Activated naive CD8-positive, alpha-beta T cell treated with anti-CD3 and anti-CD28 coated beads, Interleukin-2, amount 50 U/mL, for 24 hours (primary cell): ENCODE results near the gene ZNF473.

Experiments used
- ATAC-seq: fragments of 150-1000 bp; cut with Tn5 transposase; one replicate; pipeline ENCODE4 v1.10.0; 2021
- DNase-seq: peaks from one replicate; pipeline ENCODE4 v3.0.0; 2021
- H3K27ac Mint-ChIP-seq: one replicate; pipeline ENCODE4 v1.8.0; 2021; ENCODE audit warnings: mild to moderate bottlenecking, mixed read lengths
- H3K27me3 Mint-ChIP-seq: one replicate; pipeline ENCODE4 v1.8.0; 2021; ENCODE audit warnings: mixed read lengths
- H3K36me3 Mint-ChIP-seq: one replicate; pipeline ENCODE4 v1.8.0; 2021; ENCODE audit warnings: low read depth, mixed read lengths
- H3K4me1 Mint-ChIP-seq: one replicate; pipeline ENCODE4 v1.8.0; 2021; ENCODE audit warnings: mixed read lengths
- H3K4me3 Mint-ChIP-seq: one replicate; pipeline ENCODE4 v1.8.0; 2021; ENCODE audit warnings: mild to moderate bottlenecking, moderate library complexity, mixed read lengths
- H3K9me3 Mint-ChIP-seq: one replicate; pipeline ENCODE4 v1.8.0; 2021; ENCODE audit warnings: mixed read lengths

Gene ZNF473

DNA sequence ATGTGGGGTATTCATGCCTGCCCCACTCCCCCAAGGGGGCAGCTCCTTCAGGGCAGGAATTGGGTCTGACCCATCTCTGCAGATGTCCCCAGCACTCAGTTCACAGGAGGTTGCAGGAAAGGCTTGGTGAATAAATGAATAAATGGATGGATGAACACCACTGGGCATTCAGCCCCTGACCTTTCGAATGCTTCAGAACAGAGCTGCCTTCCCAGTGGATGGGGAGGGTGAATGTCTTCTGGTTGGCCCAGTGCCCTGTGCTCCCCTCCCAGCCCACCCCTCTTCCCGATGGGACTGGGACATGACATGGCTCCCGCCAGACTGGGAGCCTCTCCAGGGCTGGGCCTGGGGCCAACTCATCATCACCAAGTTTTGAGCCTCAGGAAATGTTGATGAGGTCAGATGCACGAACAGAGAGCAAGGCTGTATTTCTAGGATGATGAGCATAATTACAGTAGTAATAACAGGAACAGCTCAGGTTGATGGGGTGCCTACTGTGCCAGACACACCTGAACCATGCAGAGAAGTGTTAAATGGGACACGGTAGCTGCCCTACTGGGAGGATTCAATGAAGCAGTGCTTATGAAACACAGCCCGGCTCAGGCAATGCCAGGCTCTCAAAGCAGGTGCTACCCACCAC is 26.3 kb upstream of the ZNF473 start:
- Mint-ChIP-seq H3K4me1 (peaks cover 36% of the 10 kb centered on the region), H3K27ac (no peak overlapping the region), H3K27me3 (no peaks in the 10 kb centered on the region), H3K4me3 (no peak overlapping the region), H3K36me3 (peaks cover 41% of the 10 kb centered on the region), H3K9me3 (no peaks in the 10 kb centered on the region)
- ATAC-seq: no peak
- DNase-seq: no peak

DNA sequence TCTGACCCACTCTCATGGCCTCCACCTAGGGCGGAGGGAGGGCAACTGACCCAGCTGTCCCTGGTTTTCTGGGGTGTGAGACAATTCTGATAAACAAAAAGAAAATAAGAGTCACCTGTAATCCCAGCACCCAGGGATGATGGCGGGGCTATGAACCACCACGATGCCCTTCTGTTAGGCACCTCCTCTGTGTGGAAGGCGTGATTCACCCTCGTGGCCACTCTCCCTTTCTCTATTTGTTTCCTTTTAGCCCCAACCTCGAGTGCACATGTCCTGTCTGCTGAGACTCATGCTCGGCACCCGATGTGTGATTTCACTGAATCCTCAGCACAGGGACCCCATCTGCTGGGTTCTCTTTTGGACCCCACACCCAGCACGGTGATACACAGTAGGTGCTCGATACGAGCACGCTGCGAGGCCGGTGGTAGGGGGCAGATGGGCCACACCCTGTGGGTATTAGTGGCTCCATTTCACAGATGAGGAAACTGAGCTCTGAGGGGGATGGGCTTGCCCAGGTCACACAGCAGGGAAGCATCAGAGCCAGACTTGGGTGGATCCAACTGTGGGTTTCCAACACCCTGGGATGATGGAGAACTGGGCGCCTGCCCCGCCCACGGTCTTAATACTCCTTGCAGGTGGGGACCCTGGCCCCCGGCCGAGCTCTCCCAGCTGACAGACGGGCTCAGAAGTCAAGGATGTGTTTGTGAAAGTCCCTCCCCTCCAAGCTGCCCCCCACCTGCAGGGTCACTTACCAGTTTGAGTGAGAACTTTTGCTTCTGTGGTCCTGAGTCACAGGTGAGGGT is 25.6 kb upstream of the ZNF473 start:
- DNase-seq (peak; percentile 32), ATAC-seq (peak; percentile 75)
- Mint-ChIP-seq H3K4me3 (no peak overlapping the region), H3K4me1 (peaks cover 43% of the 10 kb centered on the region), H3K36me3 (peaks cover 41% of the 10 kb centered on the region), H3K27ac (peak overlapping the region; percentile 27), H3K27me3 (no peaks in the 10 kb centered on the region), H3K9me3 (no peaks in the 10 kb centered on the region)

GRCh38 chr19:50000841-50001557 is 24.8 kb upstream of the ZNF473 start:
- H3K27ac Mint-ChIP-seq: no peak overlapping the region
- no peaks in the 10 kb centered on the region for H3K27me3 Mint-ChIP-seq
- ATAC-seq (no peak), DNase-seq (no peak)
- H3K36me3 Mint-ChIP-seq: peaks cover 39% of the 10 kb centered on the region
- peaks cover 48% of the 10 kb centered on the region for H3K4me1 Mint-ChIP-seq
- no peak overlapping the region for H3K4me3 Mint-ChIP-seq
- H3K9me3 Mint-ChIP-seq: no peaks in the 10 kb centered on the region

GRCh38 chr19:50001775-50002174 is 24.0 kb upstream of the ZNF473 start:
- Mint-ChIP-seq H3K27me3 (no peaks in the 10 kb centered on the region), H3K4me3 (no peak overlapping the region), H3K27ac (peak overlapping the region; percentile 31), H3K36me3 (peaks cover 42% of the 10 kb centered on the region), H3K9me3 (no peaks in the 10 kb centered on the region), H3K4me1 (peaks cover 48% of the 10 kb centered on the region)
- DNase-seq (no peak), ATAC-seq (no peak)

DNA sequence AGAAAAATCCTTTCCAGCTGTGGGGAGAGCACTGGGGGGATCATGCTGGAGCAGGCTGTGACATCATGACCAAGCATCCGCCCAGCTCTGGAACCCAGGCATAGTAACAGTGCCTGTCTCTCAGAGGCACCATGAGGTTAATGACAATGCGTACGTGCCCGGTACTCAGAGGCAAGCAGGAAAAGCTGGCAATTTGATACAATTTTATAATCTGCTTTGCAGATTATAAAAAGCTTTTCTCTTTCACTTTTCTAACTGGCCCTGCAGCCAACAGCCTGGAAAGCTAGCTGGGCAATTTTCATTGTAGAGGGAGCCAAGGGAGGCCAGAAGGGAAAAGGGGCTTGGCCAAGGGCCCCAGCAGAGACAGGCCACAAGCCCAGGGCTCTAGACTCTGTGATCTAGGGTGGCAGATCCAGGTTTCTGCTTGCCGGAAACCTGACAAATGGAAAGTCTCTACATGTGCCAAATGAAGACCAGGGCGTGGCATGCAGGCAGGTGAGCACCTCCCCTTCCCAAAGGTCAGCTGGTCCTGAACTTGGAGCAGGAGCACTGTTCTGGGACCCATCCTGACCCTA is 23.3 kb upstream of the ZNF473 start:
- no peak overlapping the region for H3K27ac Mint-ChIP-seq
- DNase-seq (no peak), ATAC-seq (no peak)
- H3K27me3 Mint-ChIP-seq: no peaks in the 10 kb centered on the region
- H3K4me1 Mint-ChIP-seq: peaks cover 48% of the 10 kb centered on the region
- H3K36me3 Mint-ChIP-seq: peaks cover 46% of the 10 kb centered on the region
- no peak overlapping the region for H3K4me3 Mint-ChIP-seq
- H3K9me3 Mint-ChIP-seq: no peaks in the 10 kb centered on the region

DNA sequence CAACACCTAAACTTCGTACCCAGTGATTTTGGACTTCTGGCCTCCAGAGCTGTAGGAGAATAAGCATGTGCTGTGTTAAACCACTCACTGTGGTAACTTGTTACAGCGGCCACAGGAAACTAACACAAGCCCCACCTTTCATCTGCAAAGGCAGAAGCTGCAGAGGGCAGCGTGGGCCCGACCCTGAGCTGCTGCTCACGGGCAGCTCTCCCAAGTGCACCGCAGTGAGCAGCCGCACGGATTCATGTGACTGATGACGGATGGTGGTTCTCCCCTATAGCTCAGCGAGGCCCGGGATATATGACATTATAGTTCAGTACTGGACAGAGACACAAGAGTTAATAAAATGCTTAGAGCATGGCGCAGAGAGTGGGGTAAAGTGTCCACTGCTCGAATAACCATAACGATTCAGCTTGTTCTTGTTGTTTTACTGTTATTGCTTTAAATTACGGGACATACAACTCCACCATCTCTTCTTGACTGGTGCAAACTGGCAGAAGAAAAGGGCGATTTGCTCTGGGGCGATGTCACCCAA is 22.5 kb upstream of the ZNF473 start:
- peaks cover 46% of the 10 kb centered on the region for H3K36me3 Mint-ChIP-seq
- H3K27me3 Mint-ChIP-seq: no peaks in the 10 kb centered on the region
- ATAC-seq: no peak
- H3K27ac Mint-ChIP-seq: no peak overlapping the region
- DNase-seq: no peak
- H3K4me1 Mint-ChIP-seq: peaks cover 48% of the 10 kb centered on the region
- no peaks in the 10 kb centered on the region for H3K9me3 Mint-ChIP-seq
- no peak overlapping the region for H3K4me3 Mint-ChIP-seq

GRCh38 chr19:50003810-50004419 is 21.9 kb upstream of the ZNF473 start:
- H3K4me3 Mint-ChIP-seq: peak overlapping the region; percentile 5
- DNase-seq: peak; percentile 47
- H3K4me1 Mint-ChIP-seq: peaks cover 48% of the 10 kb centered on the region
- peak; percentile 84 for ATAC-seq
- H3K36me3 Mint-ChIP-seq: peaks cover 43% of the 10 kb centered on the region
- H3K27me3 Mint-ChIP-seq: no peaks in the 10 kb centered on the region
- no peaks in the 10 kb centered on the region for H3K9me3 Mint-ChIP-seq
- H3K27ac Mint-ChIP-seq: peak overlapping the region; percentile 35

- Mint-ChIP-seq H3K27me3 (no peaks in the 10 kb centered on the region), H3K4me3 (no peak overlapping the region), H3K27ac (no peak overlapping the region), H3K4me1 (peaks cover 42% of the 10 kb centered on the region), H3K9me3 (no peaks in the 10 kb centered on the region), H3K36me3 (peaks cover 36% of the 10 kb centered on the region)
- peak; percentile 22 for ATAC-seq
- no peak for DNase-seq
Observed at GRCh38 chr19:50005428-50005827, 20.4 kb upstream of the ZNF473 start.

- H3K36me3 Mint-ChIP-seq: peaks cover 32% of the 10 kb centered on the region
- H3K4me1 Mint-ChIP-seq: peaks cover 31% of the 10 kb centered on the region
- H3K9me3 Mint-ChIP-seq: no peaks in the 10 kb centered on the region
- ATAC-seq (no peak), DNase-seq (no peak)
- no peak overlapping the region for H3K4me3 Mint-ChIP-seq
- no peaks in the 10 kb centered on the region for H3K27me3 Mint-ChIP-seq
- H3K27ac Mint-ChIP-seq: no peak overlapping the region
Observed at GRCh38 chr19:50007170-50007569, 18.6 kb upstream of the ZNF473 start.

GRCh38 chr19:50007947-50008346 is 17.9 kb upstream of the ZNF473 start:
- no peak overlapping the region for H3K4me3 Mint-ChIP-seq
- H3K36me3 Mint-ChIP-seq: peaks cover 33% of the 10 kb centered on the region
- DNase-seq (no peak), ATAC-seq (no peak)
- peaks cover 28% of the 10 kb centered on the region for H3K4me1 Mint-ChIP-seq
- H3K9me3 Mint-ChIP-seq: no peaks in the 10 kb centered on the region
- H3K27me3 Mint-ChIP-seq: no peaks in the 10 kb centered on the region
- H3K27ac Mint-ChIP-seq: no peak overlapping the region

DNA sequence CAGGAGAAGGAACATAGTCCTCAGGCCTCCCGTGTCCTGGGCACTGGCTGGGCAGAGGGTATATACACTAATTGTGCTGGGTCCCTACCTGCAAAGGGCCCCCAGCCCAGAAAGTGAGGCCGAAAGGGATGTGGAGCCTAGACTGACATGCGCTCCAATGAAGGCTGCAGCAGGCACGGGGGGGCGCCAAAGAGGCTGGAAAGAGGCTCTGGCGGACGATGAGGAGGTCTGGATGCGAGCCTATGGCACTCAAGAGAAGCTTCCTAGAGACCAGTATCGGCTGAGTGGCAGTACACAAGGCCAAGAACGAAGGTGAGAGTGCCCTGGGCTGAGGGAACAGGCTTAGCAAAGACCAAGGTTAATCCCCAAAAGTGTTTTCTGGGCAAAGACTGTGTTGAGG is 17.3 kb upstream of the ZNF473 start:
- H3K36me3 Mint-ChIP-seq: peaks cover 38% of the 10 kb centered on the region
- no peaks in the 10 kb centered on the region for H3K27me3 Mint-ChIP-seq
- no peak for ATAC-seq
- peak; percentile 35 for DNase-seq
- peaks cover 22% of the 10 kb centered on the region for H3K4me1 Mint-ChIP-seq
- no peaks in the 10 kb centered on the region for H3K9me3 Mint-ChIP-seq
- no peak overlapping the region for H3K4me3 Mint-ChIP-seq
- H3K27ac Mint-ChIP-seq: no peak overlapping the region

DNA sequence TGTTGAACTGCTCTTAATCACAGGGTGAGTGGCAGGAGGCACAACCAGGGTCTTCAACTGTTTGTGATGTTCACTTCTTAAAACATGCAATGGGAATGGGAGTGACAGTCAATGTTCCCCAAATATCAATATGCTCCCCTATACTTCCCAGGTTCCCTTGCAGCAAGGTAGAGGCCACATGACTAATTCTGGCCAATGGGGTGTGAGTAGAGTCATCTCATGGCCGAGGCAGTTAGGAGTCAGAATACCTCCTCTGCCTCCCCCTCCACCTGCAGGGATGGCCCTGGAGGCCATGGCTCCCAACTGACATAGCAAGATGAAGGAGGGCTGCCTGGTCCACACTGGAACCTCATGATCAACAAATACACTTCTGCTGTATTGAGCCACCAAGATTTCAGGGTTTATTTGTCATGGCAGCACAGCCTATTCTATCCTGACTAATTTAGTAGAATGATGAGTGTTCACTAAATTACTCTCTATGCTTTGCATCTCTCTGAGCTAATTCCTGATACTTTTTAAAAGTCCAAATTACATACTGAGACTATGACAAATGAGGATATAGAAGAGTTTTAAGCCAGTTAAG is 9.5 kb upstream of the ZNF473 start:
- H3K27me3 Mint-ChIP-seq: no peaks in the 10 kb centered on the region
- ATAC-seq: no peak
- H3K36me3 Mint-ChIP-seq: peaks cover 48% of the 10 kb centered on the region
- no peaks in the 10 kb centered on the region for H3K9me3 Mint-ChIP-seq
- no peak for DNase-seq
- H3K27ac Mint-ChIP-seq: no peak overlapping the region
- no peak overlapping the region for H3K4me3 Mint-ChIP-seq
- H3K4me1 Mint-ChIP-seq: peaks cover 5% of the 10 kb centered on the region

- Mint-ChIP-seq H3K9me3 (peaks cover 1% of the 10 kb centered on the region), H3K4me3 (no peak overlapping the region), H3K27me3 (peaks cover 3% of the 10 kb centered on the region), H3K4me1 (peaks cover 31% of the 10 kb centered on the region), H3K36me3 (peaks cover 28% of the 10 kb centered on the region), H3K27ac (no peak overlapping the region)
- ATAC-seq (no peak), DNase-seq (no peak)
Observed at GRCh38 chr19:50020481-50020880, 5.3 kb upstream of the ZNF473 start.

GRCh38 chr19:50022823-50023222 is 3.0 kb upstream of the ZNF473 start:
- DNase-seq (no peak), ATAC-seq (no peak)
- H3K27ac Mint-ChIP-seq: no peak overlapping the region
- H3K27me3 Mint-ChIP-seq: peaks cover 5% of the 10 kb centered on the region
- H3K9me3 Mint-ChIP-seq: peaks cover 8% of the 10 kb centered on the region
- H3K4me1 Mint-ChIP-seq: peaks cover 50% of the 10 kb centered on the region
- H3K4me3 Mint-ChIP-seq: no peak overlapping the region
- peaks cover 28% of the 10 kb centered on the region for H3K36me3 Mint-ChIP-seq
